ENCODE data around the gene TNFSF15. TPM values are rescaled to one million over a fixed set of nuclear protein-coding genes. Genes with fewer than 3 reads are reported as not detected.

The TNFSF15 gene
- 0.35 TPM for total RNA-seq
- under 1 TPM; 0.15 to 0.72 (median 0.28) TPM for polyA plus RNA-seq (ENCODE audit: insufficient read depth in 1 of 8, insufficient read length in 8 of 8, low replicate concordance in 1 of 8)
- long read RNA-seq, donor 1: 0 reads
- long read RNA-seq, donor 2: 0 reads
- long read RNA-seq, donor 3: 0 reads
- long read RNA-seq, donor 4, partial matches to known transcripts: 0 of 1 reads
- long read RNA-seq, donor 4, other reads (novel, unspliced or antisense): 0 of 1 reads
- long read RNA-seq, donor 5, full-length matches to known transcripts: 1 of 1 reads
- long read RNA-seq, donor 5, partial matches to known transcripts: 0 of 1 reads
- long read RNA-seq, donor 5, other reads (novel, unspliced or antisense): 0 of 1 reads
- long read RNA-seq, donor 6, partial matches to known transcripts: 0 of 1 reads
- long read RNA-seq, donor 6, other reads (novel, unspliced or antisense): 0 of 1 reads
- long read RNA-seq, donor 7: 0 reads
- long read RNA-seq, donor 8: 0 reads
- long read RNA-seq, donor 9: 0 reads
- long read RNA-seq, donor 10: 0 reads
- long read RNA-seq, donor 11: 0 reads

- Histone ChIP-seq H3K4me3 (ENCODE audit: low read length) (peak within 1 kb of the TSS; percentile 14), H3K4me1 (ENCODE audit: control insufficient read depth, insufficient read depth, low read length) (peaks cover 12% of the 10 kb centered on the region), H3K9me3 (replicated peaks; ENCODE audit: control insufficient read depth, low read depth, low read length) (no peaks in the 10 kb centered on the region), H3K36me3 (ENCODE audit: control insufficient read depth, insufficient read depth, low read length) (no peaks in the 10 kb centered on the region), H3K27me3 (ENCODE audit: control insufficient read depth, insufficient read depth, low read length) (no peaks in the 10 kb centered on the region), H3K27ac (ENCODE audit: low read length) (peak within 1 kb of the TSS; percentile 1)
- whole genome bisulfite sequencing (ENCODE audit: insufficient coverage): 10% methylated on average over 5 of the region's 8 CpGs
- peak; percentile 53 for DNase-seq
Observed at GRCh38 chr9:114805670-114806525, at the start of gene TNFSF15. Gene TNFSF15, minus strand, starts transcription at chr9:114806039. Its CDS starts 27 bp downstream, at chr9:114806012.

GRCh38 chr9:114855488-114855887 is 49.6 kb upstream of the TNFSF15 start:
- Histone ChIP-seq H3K27me3 (ENCODE audit: control insufficient read depth, insufficient read depth, low read length) (no peaks in the 10 kb centered on the region), H3K36me3 (ENCODE audit: control insufficient read depth, insufficient read depth, low read length) (no peaks in the 10 kb centered on the region), H3K9me3 (replicated peaks; ENCODE audit: control insufficient read depth, low read depth, low read length) (no peaks in the 10 kb centered on the region), H3K27ac (ENCODE audit: low read length) (no peak overlapping the region), H3K4me3 (ENCODE audit: low read length) (no peak overlapping the region), H3K4me1 (ENCODE audit: control insufficient read depth, insufficient read depth, low read length) (no peaks in the 10 kb centered on the region)
- WGBS (ENCODE audit: insufficient coverage): no CpG with 5 or more reads among the region's 2 CpGs
- no peak for DNase-seq

GRCh38 chr9:114854736-114855355 is 49.0 kb upstream of the TNFSF15 start:
- H3K4me3 ChIP-seq (ENCODE audit: low read length): no peak overlapping the region
- no peak for DNase-seq
- 83% methylated on average over 1 of the region's 7 CpGs for WGBS (ENCODE audit: insufficient coverage)
- no peaks in the 10 kb centered on the region for H3K36me3 ChIP-seq (ENCODE audit: control insufficient read depth, insufficient read depth, low read length)
- H3K27ac ChIP-seq (ENCODE audit: low read length): no peak overlapping the region
- H3K4me1 ChIP-seq (ENCODE audit: control insufficient read depth, insufficient read depth, low read length): no peaks in the 10 kb centered on the region
- H3K27me3 ChIP-seq (ENCODE audit: control insufficient read depth, insufficient read depth, low read length): no peaks in the 10 kb centered on the region
- H3K9me3 ChIP-seq (replicated peaks; ENCODE audit: control insufficient read depth, low read depth, low read length): no peaks in the 10 kb centered on the region

GRCh38 chr9:114853071-114853855 is 47.4 kb upstream of the TNFSF15 start:
- no peaks in the 10 kb centered on the region for H3K36me3 ChIP-seq (ENCODE audit: control insufficient read depth, insufficient read depth, low read length)
- H3K9me3 ChIP-seq (replicated peaks; ENCODE audit: control insufficient read depth, low read depth, low read length): no peaks in the 10 kb centered on the region
- no peaks in the 10 kb centered on the region for H3K27me3 ChIP-seq (ENCODE audit: control insufficient read depth, insufficient read depth, low read length)
- DNase-seq: no peak
- no peak overlapping the region for H3K4me3 ChIP-seq (ENCODE audit: low read length)
- H3K27ac ChIP-seq (ENCODE audit: low read length): no peak overlapping the region
- H3K4me1 ChIP-seq (ENCODE audit: control insufficient read depth, insufficient read depth, low read length): no peaks in the 10 kb centered on the region
- WGBS (ENCODE audit: insufficient coverage): 69% methylated on average over 1 of the region's 3 CpGs

GRCh38 chr9:114852050-114852594 is 46.3 kb upstream of the TNFSF15 start:
- no peaks in the 10 kb centered on the region for H3K4me1 ChIP-seq (ENCODE audit: control insufficient read depth, insufficient read depth, low read length)
- 60% methylated on average over 1 of the region's 4 CpGs for WGBS (ENCODE audit: insufficient coverage)
- H3K4me3 ChIP-seq (ENCODE audit: low read length): no peak overlapping the region
- no peaks in the 10 kb centered on the region for H3K9me3 ChIP-seq (replicated peaks; ENCODE audit: control insufficient read depth, low read depth, low read length)
- H3K36me3 ChIP-seq (ENCODE audit: control insufficient read depth, insufficient read depth, low read length): no peaks in the 10 kb centered on the region
- no peak overlapping the region for H3K27ac ChIP-seq (ENCODE audit: low read length)
- peak; percentile 40 for DNase-seq
- no peaks in the 10 kb centered on the region for H3K27me3 ChIP-seq (ENCODE audit: control insufficient read depth, insufficient read depth, low read length)

- H3K4me1 ChIP-seq (ENCODE audit: control insufficient read depth, insufficient read depth, low read length): no peaks in the 10 kb centered on the region
- no peak for DNase-seq
- no peaks in the 10 kb centered on the region for H3K27me3 ChIP-seq (ENCODE audit: control insufficient read depth, insufficient read depth, low read length)
- WGBS (ENCODE audit: insufficient coverage): 71% methylated on average over 3 of the region's 3 CpGs
- no peak overlapping the region for H3K27ac ChIP-seq (ENCODE audit: low read length)
- H3K4me3 ChIP-seq (ENCODE audit: low read length): no peak overlapping the region
- no peaks in the 10 kb centered on the region for H3K9me3 ChIP-seq (replicated peaks; ENCODE audit: control insufficient read depth, low read depth, low read length)
- no peaks in the 10 kb centered on the region for H3K36me3 ChIP-seq (ENCODE audit: control insufficient read depth, insufficient read depth, low read length)
Observed at GRCh38 chr9:114851306-114851705, 45.5 kb upstream of the TNFSF15 start.

GRCh38 chr9:114850871-114851270 is 45.0 kb upstream of the TNFSF15 start:
- WGBS (ENCODE audit: insufficient coverage): 63% methylated on average over 2 of the region's 2 CpGs
- Histone ChIP-seq H3K9me3 (replicated peaks; ENCODE audit: control insufficient read depth, low read depth, low read length) (no peaks in the 10 kb centered on the region), H3K4me1 (ENCODE audit: control insufficient read depth, insufficient read depth, low read length) (no peaks in the 10 kb centered on the region), H3K27me3 (ENCODE audit: control insufficient read depth, insufficient read depth, low read length) (no peaks in the 10 kb centered on the region), H3K4me3 (ENCODE audit: low read length) (no peak overlapping the region), H3K27ac (ENCODE audit: low read length) (no peak overlapping the region), H3K36me3 (ENCODE audit: control insufficient read depth, insufficient read depth, low read length) (no peaks in the 10 kb centered on the region)
- DNase-seq: no peak

- Histone ChIP-seq H3K9me3 (replicated peaks; ENCODE audit: control insufficient read depth, low read depth, low read length) (no peaks in the 10 kb centered on the region), H3K27ac (ENCODE audit: low read length) (no peak overlapping the region), H3K27me3 (ENCODE audit: control insufficient read depth, insufficient read depth, low read length) (no peaks in the 10 kb centered on the region), H3K4me1 (ENCODE audit: control insufficient read depth, insufficient read depth, low read length) (no peaks in the 10 kb centered on the region), H3K36me3 (ENCODE audit: control insufficient read depth, insufficient read depth, low read length) (no peaks in the 10 kb centered on the region), H3K4me3 (ENCODE audit: low read length) (no peak overlapping the region)
- DNase-seq: peak; percentile 38
- WGBS (ENCODE audit: insufficient coverage): no CpG with 5 or more reads among the region's 2 CpGs
Observed at GRCh38 chr9:114849450-114849849, 43.6 kb upstream of the TNFSF15 start.
